ENCODE results near the gene NIN.

NIN gene

GRCh38 chr14:50829489-50830043, 1.4 kb downstream of the NIN start:
- Histone ChIP-seq H3K27me3 (ENCODE audit: insufficient read depth, low read length, poor library complexity) (peaks cover 6% of the 10 kb centered on the region), H4K5ac (ENCODE audit: low read length) (no peak overlapping the region), H3K36me3 (ENCODE audit: control insufficient read depth, insufficient read depth, low read length) (no peaks in the 10 kb centered on the region), H3K4me1 (ENCODE audit: control insufficient read depth, low read depth, low read length) (peaks cover 5% of the 10 kb centered on the region), H3K18ac (ENCODE audit: low read length) (no peak overlapping the region), H3K4ac (ENCODE audit: low read depth, low read length) (no peak overlapping the region), H2AK5ac (ENCODE audit: low read length) (no peak overlapping the region), H3K4me2 (ENCODE audit: low read length) (peak overlapping the region; percentile 85), H4K8ac (ENCODE audit: low read depth, low read length) (no peak overlapping the region), H3K4me3 (ENCODE audit: low read length) (no peak overlapping the region), H2BK120ac (ENCODE audit: low read depth, low read length) (no peak overlapping the region), H3K9ac (ENCODE audit: low read length) (peak overlapping the region; percentile 40), H3K79me2 (ENCODE audit: control insufficient read depth, insufficient read depth, low read length) (peaks cover 2% of the 10 kb centered on the region), H3K23ac (ENCODE audit: low read length) (no peak overlapping the region), H3K27ac (ENCODE audit: low read depth, low read length) (no peak overlapping the region), H3K56ac (ENCODE audit: low read length) (peak overlapping the region; percentile 53), H2BK15ac (replicated peaks; ENCODE audit: low read depth) (no peak overlapping the region), H3K79me1 (ENCODE audit: low read length) (peaks cover 6% of the 10 kb centered on the region), H2BK5ac (ENCODE audit: low read length) (no peak overlapping the region)
- no CpG with 5 or more reads among the region's 14 CpGs for WGBS (ENCODE audit: extremely low coverage, insufficient coverage, low lambda C conversion rate)
- peak; percentile 37 for DNase-seq

- Histone ChIP-seq H2AK5ac (ENCODE audit: low read length) (no peak overlapping the region), H3K36me3 (ENCODE audit: control insufficient read depth, insufficient read depth, low read length) (no peaks in the 10 kb centered on the region), H3K56ac (ENCODE audit: low read length) (no peak overlapping the region), H3K27me3 (ENCODE audit: insufficient read depth, low read length, poor library complexity) (peaks cover 6% of the 10 kb centered on the region), H3K4ac (ENCODE audit: low read depth, low read length) (no peak overlapping the region), H4K8ac (ENCODE audit: low read depth, low read length) (no peak overlapping the region), H3K4me2 (ENCODE audit: low read length) (no peak overlapping the region), H3K79me1 (ENCODE audit: low read length) (peaks cover 6% of the 10 kb centered on the region), H3K4me1 (ENCODE audit: control insufficient read depth, low read depth, low read length) (peaks cover 6% of the 10 kb centered on the region), H3K23ac (ENCODE audit: low read length) (no peak overlapping the region), H3K79me2 (ENCODE audit: control insufficient read depth, insufficient read depth, low read length) (peaks cover 2% of the 10 kb centered on the region), H3K18ac (ENCODE audit: low read length) (no peak overlapping the region), H2BK5ac (ENCODE audit: low read length) (no peak overlapping the region), H4K5ac (ENCODE audit: low read length) (no peak overlapping the region), H2BK120ac (ENCODE audit: low read depth, low read length) (no peak overlapping the region), H3K27ac (ENCODE audit: low read depth, low read length) (no peak overlapping the region), H3K9ac (ENCODE audit: low read length) (no peak overlapping the region), H2BK15ac (replicated peaks; ENCODE audit: low read depth) (no peak overlapping the region), H3K4me3 (ENCODE audit: low read length) (no peak overlapping the region)
- no peak for DNase-seq
- no CpG with 5 or more reads among the region's 10 CpGs for WGBS (ENCODE audit: extremely low coverage, insufficient coverage, low lambda C conversion rate)
Observed at GRCh38 chr14:50828721-50829488, 2.1 kb downstream of the NIN start.

- WGBS (ENCODE audit: extremely low coverage, insufficient coverage, low lambda C conversion rate), result no CpG with 5 or more reads among the region's 8 CpGs
- DNase-seq, result no peak
- Histone ChIP-seq H2BK5ac (ENCODE audit: low read length) (no peak overlapping the region), H2AK5ac (ENCODE audit: low read length) (no peak overlapping the region), H3K4me3 (ENCODE audit: low read length) (no peak overlapping the region), H3K4me1 (ENCODE audit: control insufficient read depth, low read depth, low read length) (peaks cover 8% of the 10 kb centered on the region), H2BK120ac (ENCODE audit: low read depth, low read length) (no peak overlapping the region), H3K23ac (ENCODE audit: low read length) (no peak overlapping the region), H3K9ac (ENCODE audit: low read length) (no peak overlapping the region), H3K4ac (ENCODE audit: low read depth, low read length) (no peak overlapping the region), H3K27ac (ENCODE audit: low read depth, low read length) (no peak overlapping the region), H2BK15ac (replicated peaks; ENCODE audit: low read depth) (no peak overlapping the region), H3K4me2 (ENCODE audit: low read length) (no peak overlapping the region), H3K56ac (ENCODE audit: low read length) (no peak overlapping the region), H3K79me2 (ENCODE audit: control insufficient read depth, insufficient read depth, low read length) (peaks cover 2% of the 10 kb centered on the region), H4K5ac (ENCODE audit: low read length) (no peak overlapping the region), H4K8ac (ENCODE audit: low read depth, low read length) (no peak overlapping the region), H3K36me3 (ENCODE audit: control insufficient read depth, insufficient read depth, low read length) (no peaks in the 10 kb centered on the region), H3K79me1 (ENCODE audit: low read length) (peaks cover 14% of the 10 kb centered on the region), H3K18ac (ENCODE audit: low read length) (no peak overlapping the region), H3K27me3 (ENCODE audit: insufficient read depth, low read length, poor library complexity) (peaks cover 6% of the 10 kb centered on the region)
Observed at GRCh38 chr14:50826681-50827080, 4.3 kb downstream of the NIN start.

- Histone ChIP-seq H3K27me3 (ENCODE audit: insufficient read depth, low read length, poor library complexity) (peaks cover 6% of the 10 kb centered on the region), H3K18ac (ENCODE audit: low read length) (no peak overlapping the region), H3K23ac (ENCODE audit: low read length) (no peak overlapping the region), H3K4me2 (ENCODE audit: low read length) (no peak overlapping the region), H2BK120ac (ENCODE audit: low read depth, low read length) (no peak overlapping the region), H3K56ac (ENCODE audit: low read length) (no peak overlapping the region), H3K79me2 (ENCODE audit: control insufficient read depth, insufficient read depth, low read length) (peaks cover 2% of the 10 kb centered on the region), H3K4me1 (ENCODE audit: control insufficient read depth, low read depth, low read length) (peaks cover 8% of the 10 kb centered on the region), H2BK5ac (ENCODE audit: low read length) (no peak overlapping the region), H2BK15ac (replicated peaks; ENCODE audit: low read depth) (no peak overlapping the region), H3K27ac (ENCODE audit: low read depth, low read length) (no peak overlapping the region), H3K4me3 (ENCODE audit: low read length) (no peak overlapping the region), H3K4ac (ENCODE audit: low read depth, low read length) (no peak overlapping the region), H3K36me3 (ENCODE audit: control insufficient read depth, insufficient read depth, low read length) (no peaks in the 10 kb centered on the region), H3K79me1 (ENCODE audit: low read length) (peaks cover 14% of the 10 kb centered on the region), H4K8ac (ENCODE audit: low read depth, low read length) (no peak overlapping the region), H3K9ac (ENCODE audit: low read length) (no peak overlapping the region), H2AK5ac (ENCODE audit: low read length) (no peak overlapping the region), H4K5ac (ENCODE audit: low read length) (no peak overlapping the region)
- WGBS (ENCODE audit: extremely low coverage, insufficient coverage, low lambda C conversion rate), result no CpG with 5 or more reads among the region's 1 CpG
- no peak for DNase-seq
Observed at GRCh38 chr14:50825307-50825706, 5.7 kb downstream of the NIN start.

GRCh38 chr14:50823762-50824636, 7.0 kb downstream of the NIN start:
- H3K27ac ChIP-seq (ENCODE audit: low read depth, low read length), result no peak overlapping the region
- WGBS (ENCODE audit: extremely low coverage, insufficient coverage, low lambda C conversion rate), result no CpG with 5 or more reads among the region's 10 CpGs
- peaks cover 7% of the 10 kb centered on the region for H3K4me1 ChIP-seq (ENCODE audit: control insufficient read depth, low read depth, low read length)

More at GRCh38 chr14:50823762-50824636, 7.0 kb downstream of the NIN start:
- H3K9ac ChIP-seq (ENCODE audit: low read length), result no peak overlapping the region
- H4K8ac ChIP-seq (ENCODE audit: low read depth, low read length), result no peak overlapping the region
- H3K23ac ChIP-seq (ENCODE audit: low read length), result no peak overlapping the region
- H2BK120ac ChIP-seq (ENCODE audit: low read depth, low read length), result no peak overlapping the region
- H3K79me1 ChIP-seq (ENCODE audit: low read length), result peaks cover 16% of the 10 kb centered on the region
- H2BK15ac ChIP-seq (replicated peaks; ENCODE audit: low read depth), result no peak overlapping the region
- H2BK5ac ChIP-seq (ENCODE audit: low read length), result no peak overlapping the region
- H2AK5ac ChIP-seq (ENCODE audit: low read length), result no peak overlapping the region
- no peak overlapping the region for H3K4ac ChIP-seq (ENCODE audit: low read depth, low read length)
- peaks cover 2% of the 10 kb centered on the region for H3K27me3 ChIP-seq (ENCODE audit: insufficient read depth, low read length, poor library complexity)
- no peak overlapping the region for H3K4me2 ChIP-seq (ENCODE audit: low read length)
- H4K5ac ChIP-seq (ENCODE audit: low read length), result no peak overlapping the region
- no peaks in the 10 kb centered on the region for H3K36me3 ChIP-seq (ENCODE audit: control insufficient read depth, insufficient read depth, low read length)
- peak; percentile 55 for DNase-seq
- H3K79me2 ChIP-seq (ENCODE audit: control insufficient read depth, insufficient read depth, low read length), result peaks cover 2% of the 10 kb centered on the region
- H3K56ac ChIP-seq (ENCODE audit: low read length), result no peak overlapping the region
- no peak overlapping the region for H3K18ac ChIP-seq (ENCODE audit: low read length)
- H3K4me3 ChIP-seq (ENCODE audit: low read length), result no peak overlapping the region

All from mesendoderm (in vitro differentiated cells).